Stimulated activated CD8-positive, alpha-beta memory T cell treated with anti-CD3 and anti-CD28 coated beads, Interleukin-7, amount 100 ng/mL, for 1 hour (primary cell): Measurements from ENCODE around the gene CTDP1.

ENCODE experiments used
- DNase-seq, 2 donors: peaks; one replicate each; pipeline ENCODE4 v3.0.0-alpha.2; 2020; ENCODE audit warnings: low read depth in 2 of 2

The CTDP1 gene

DNA sequence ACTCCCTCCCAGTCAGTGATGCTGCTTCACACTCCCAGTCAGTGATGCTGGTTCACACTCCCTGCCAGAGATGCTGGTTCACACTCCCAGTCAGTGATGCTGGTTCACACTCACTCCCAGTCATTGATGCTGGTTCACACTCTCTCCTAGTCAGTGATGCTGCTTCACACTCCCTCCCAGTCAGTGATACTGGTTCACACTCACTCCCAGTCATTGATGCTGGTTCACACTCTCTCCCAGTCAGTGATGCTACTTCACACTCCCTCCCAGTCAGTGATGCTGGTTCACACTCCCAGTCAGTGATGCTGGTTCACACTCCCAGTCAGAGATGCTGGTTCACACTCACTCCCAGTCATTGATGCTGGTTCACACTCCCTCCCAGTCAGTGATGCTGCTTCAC, 83.8 kb downstream of the CTDP1 start:
- DNase-seq = no peak

DNA sequence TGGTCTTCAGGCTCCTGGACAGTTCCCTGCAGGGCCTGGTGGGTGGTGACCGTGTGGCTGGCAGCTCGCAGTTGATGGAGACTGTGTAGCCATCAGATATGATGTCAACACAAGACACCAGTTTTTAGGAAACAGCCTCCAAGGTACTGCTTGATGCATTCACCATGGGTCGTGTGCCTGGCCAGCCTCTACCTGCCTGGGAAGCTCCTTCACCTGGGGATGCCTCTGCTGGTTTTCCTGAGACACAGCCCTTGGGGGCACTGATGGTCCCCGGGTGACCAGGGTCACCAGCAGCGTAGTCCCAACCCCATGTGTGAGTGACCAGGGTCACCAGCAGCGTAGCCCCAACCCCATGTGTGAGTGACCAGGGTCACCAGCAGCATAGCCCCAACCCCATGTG, 84.5 kb downstream of the CTDP1 start:
- DNase-seq = no peak

DNA sequence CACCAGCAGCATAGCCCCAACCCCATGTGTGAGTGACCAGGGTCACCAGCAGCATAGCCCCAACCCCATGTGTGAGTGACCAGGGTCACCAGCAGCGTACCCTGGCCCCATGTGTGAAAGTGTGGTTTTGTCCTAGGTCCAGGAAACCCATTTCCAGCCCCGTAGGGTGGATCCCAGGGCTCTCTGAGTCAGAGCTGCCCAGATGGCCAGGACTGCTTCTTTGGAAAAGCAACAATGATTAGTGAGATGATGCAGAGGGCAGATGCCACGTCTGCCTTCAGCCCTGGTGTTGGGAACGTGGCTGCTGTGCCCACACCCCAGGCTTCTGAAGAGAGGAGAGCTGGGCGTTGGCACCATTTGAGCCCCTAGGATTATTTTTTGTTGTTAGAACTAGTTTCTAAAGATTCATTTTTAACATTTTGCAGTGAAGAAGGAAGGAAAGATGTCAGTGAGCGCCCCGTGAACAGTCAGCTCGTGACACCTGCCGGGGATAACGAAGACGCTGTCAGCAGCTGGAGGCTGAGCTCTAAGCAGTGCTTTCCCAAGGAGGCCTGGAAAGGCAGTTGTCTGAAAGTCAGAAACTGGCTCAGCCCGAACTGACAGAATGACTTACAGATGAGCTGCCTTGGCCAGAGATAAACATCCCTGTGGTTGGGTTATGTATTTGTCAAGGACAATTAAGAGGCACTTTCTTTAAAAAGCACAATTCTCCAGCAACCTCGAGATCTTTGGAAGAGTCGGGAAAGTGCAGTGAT, 86.1 kb downstream of the CTDP1 start:
- DNase-seq = no peak

DNA sequence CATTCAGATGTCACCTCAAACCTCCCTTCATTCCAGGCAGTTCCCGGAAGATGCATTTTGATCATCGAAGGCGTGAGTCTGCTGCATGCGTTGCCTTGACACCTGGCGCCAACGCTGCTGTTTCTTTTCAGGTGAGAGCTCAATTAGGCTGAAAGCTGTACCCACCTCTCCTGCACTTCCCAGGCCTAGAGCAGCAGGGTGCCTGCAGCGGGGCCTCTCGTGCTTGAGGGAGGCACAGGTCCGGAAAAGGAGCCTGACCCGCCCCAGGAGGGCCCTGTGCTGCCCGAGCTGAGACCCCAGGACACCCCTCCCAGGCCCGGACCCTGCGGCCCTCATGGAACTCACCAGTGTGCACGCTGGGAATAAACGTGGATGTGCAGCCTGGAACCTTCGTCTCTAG, 86.7 kb downstream of the CTDP1 start:
- no peak for DNase-seq

DNA sequence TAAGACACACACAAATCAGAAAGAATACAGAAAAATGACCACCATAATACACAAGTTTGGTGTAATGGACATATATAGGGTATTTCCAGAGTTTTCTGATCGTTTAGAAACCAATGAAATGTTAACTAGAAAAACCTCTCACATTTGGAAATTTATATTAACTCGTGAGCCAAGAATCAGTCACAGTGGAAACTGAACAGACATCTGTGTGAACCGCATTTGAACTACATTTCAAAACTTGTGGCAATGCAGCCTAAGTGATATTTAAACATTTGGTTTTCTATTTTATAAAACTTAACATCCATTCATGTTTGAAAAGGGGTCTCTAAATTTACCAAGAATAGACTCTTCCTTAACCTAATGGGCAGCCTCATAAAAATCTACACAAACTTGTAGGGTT, 89.1 kb downstream of the CTDP1 start:
- DNase-seq = no peak

DNA sequence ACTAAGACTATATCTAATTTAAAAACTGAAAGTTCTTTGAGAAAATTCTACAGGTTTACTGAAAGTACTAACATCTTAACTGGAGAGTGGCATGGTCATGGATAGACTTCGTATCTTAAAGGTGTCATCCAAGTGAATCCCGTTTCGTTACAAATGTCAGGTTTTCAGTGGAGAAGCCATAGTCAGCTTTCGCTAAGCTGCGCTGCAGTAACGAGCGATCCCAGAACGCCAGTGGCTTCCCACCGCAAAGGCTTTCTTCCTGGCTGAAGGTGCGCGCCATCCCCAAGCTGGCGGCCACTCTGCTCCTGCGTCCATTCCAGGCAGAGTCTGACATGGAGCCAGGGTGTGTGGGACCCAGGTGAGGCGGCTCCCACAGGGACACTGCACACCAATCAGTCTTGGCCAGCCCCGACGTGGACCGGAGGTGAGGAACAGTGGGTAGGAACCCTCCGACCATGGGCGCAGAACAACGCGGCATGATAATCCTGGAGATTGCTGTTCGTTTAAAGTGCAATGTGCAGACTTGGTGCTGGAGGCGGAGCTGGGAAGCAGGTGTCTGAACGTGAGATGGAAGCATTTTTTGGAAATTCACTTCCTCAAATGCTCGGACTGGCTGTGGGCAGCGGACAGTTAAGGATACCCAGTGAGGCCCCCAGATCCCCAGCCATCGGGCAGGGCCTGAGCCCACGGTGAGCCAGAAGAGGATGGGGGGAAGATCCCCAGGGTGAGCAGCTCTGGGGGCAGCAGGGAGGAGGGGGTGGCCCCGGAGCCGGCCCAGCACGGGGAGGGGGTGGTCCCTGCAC, 90.3 kb downstream of the CTDP1 start:
- no peak for DNase-seq

DNA sequence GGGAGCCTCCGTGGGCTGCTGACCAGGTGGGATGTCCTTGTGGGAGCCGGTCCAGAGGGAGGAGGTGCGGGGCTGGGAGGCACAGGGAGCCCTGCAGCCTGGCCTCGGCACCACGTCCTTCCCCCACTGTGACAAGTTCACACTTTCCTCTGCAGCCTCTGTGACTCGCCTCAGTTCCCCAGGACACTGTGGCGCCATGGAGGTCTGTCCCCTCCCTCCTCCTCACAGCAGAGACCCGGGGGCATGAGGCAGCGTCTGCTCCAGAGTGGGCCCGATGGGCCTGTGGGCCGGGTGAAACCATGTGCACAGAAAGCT, 90.9 kb downstream of the CTDP1 start:
- DNase-seq = no peak

DNA sequence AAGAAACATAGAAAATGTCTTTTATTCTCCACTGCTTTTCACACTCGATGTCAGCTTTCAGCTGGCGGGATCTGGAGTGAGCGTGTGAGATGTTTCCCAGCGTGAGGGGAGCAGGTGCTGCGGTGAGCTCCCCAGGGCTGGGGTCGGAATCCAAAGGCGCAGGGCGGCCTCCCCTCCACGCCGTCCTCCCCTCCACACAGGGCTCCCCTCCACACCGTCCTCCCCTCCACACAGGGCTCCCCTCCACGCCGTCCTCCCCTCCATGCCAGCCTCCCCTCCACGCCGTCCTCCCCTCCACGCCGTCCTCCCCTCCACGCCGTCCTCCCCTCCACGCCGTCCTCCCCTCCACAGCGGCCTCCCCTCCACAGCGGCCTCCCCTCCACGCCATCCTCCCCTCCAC, 91.2 kb downstream of the CTDP1 start:
- DNase-seq = no peak

DNA sequence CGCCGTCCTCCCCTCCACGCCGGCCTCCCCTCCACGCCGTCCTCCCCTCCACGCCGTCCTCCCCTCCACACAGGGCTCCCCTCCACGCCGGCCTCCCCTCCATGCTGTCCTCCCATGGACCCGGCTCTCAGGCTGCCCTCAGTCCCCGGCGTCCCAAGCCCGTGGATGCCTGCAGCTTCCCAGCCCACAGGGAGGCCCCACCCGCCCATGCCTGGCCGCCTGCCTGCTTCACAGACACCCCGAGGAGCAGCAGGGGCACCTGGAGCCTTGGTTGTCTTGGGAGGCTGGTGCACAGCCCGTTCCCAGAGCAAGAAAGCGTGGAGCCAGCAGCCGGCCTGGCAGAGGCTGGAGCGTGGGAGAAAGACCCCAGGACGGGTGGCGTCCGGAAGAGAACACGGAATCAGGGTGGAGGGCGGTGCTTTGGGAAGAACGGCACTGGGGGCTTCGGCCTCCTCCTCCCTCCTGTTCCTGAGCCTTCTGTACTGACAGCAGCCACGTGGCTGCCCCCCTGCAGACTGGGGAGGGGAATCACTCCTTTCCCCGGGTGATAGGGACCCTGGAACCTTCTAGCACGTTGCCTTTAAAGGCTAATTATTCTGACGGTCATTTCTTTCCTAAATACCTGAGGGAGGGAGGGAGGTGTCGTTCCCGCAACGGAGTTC, 92.0 kb downstream of the CTDP1 start:
- no peak for DNase-seq

DNA sequence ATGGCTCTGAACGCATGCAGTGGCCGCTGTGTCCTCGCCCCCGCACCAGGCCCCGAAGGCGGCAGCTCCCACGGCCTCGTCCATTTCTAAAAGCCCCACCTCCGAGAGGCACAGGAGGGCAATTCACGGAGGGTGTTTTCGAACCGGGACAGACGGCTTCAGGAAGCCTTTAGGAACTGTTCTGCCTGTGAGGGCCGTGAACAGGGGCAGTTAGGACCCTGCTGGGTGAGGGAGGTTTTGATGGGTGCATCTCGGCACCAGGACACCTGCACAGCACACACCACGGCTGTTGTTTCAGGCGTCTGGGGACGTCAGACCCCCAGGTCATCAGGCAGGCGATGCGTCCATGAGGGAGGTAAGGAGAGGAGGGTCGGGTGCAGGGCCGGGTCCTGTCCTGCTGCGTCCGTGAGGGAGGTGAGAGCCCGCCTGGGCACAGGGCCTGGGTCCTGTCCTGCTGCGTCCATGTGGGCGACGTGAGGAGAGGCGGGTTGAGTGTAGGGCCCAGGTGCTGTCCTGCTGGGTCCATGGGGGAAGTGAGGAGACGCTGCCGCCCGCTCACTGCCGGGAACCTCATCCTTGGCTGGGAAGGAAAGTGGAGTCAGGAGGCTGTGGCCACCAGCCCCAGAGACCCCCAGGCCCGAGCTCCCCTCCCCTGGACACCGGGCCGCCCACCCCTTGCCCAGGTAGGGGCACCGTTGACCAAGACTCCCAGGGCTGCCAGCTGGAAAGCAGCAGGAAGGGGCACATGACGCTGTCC, 92.7 kb downstream of the CTDP1 start:
- DNase-seq = no peak

DNA sequence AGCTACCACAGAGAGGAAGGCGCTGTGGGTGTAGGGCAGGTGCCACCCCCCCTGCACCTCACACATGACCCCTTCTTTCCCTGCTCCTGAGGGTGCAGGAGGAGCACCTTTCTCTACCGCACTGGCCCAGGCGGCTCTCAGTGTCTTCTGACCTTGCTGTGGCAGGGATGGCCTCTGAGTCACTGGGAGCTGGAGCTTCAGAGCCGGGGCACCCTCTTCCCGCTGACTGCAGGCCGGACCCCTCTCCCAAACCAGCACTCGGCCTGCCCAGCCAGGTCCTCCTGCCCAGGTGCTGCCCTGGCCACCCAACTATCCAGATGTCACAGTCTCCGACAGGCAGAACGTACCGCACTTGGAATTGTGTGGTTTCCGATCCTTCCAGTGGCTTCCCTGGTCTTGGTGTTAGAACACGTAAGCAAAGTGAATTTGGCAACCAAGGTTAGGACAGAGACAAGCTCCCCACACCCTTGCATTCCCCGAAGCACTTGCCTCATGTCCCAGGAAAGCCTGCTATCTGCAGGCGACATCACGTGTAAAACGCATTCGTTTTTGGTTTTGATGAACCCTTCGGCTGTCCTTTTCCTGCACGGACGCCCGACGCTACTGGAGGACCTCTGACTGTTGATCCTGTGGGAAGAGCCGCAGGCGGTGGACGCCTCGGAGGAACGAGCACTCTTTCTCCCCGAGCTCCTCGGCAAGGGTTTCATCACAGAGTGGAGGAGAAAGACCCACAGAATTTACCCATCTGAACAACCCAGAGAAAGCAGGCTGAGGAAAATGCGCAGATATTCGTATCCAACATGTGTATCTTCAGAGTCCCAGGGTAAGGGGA, 93.5 kb downstream of the CTDP1 start:
- no peak for DNase-seq

DNA sequence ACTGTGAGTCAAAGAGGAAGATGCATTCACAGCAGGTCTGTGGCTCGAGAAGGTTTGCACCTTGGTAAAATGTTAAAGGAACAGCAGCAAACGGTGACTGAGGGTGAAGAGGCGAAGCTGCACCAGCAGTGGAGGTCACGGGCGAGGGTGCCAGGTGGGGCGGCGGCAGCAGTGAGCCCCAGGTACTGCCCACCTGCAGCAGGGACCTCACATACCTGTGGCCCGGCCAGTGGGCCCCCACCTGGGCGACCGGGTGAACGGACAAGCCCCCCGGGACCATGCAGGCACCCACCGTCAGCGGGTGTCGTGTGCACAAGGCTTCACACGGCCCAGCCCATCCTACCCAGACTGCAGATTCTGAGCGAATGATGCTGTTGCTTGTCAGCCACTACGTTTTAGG, 94.5 kb downstream of the CTDP1 start:
- DNase-seq = no peak

DNA sequence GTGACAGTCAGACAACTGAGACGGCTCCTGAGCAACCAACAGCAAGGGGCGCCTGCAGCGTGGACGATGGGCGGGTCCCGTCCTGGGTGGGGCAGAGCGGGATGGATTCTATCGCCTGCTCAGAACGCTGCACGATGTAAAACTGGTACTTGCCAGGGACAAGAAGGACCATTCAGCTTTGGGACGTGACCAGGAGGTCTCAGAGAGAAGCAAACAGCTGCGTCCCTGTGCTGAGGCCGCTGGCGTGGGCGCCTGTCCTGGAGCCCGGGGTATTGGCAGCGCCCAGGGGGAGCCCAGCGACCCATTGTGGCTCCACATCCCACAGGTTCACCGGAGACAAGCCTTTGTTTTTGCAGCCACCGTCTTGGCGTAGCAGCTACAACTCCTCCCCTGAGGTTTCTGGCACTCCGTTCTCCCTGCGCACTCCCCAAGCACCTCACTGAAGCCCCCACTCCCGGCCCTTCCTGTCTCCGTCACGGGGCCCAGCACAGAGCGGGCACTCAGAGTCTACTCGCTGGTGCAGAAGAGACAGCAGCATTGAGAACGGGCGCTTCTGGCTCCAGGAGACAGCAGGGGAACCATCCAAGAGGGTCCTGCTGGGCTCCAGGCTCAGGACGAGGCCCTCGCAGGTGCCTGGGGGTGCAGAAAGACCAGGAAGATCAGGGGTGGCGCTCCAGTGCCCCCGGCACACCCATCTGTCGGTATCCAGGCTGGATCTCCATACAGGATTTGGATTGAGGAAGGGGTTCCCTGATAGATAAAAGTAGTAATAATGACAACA, 96.0 kb downstream of the CTDP1 start:
- DNase-seq = no peak

DNA sequence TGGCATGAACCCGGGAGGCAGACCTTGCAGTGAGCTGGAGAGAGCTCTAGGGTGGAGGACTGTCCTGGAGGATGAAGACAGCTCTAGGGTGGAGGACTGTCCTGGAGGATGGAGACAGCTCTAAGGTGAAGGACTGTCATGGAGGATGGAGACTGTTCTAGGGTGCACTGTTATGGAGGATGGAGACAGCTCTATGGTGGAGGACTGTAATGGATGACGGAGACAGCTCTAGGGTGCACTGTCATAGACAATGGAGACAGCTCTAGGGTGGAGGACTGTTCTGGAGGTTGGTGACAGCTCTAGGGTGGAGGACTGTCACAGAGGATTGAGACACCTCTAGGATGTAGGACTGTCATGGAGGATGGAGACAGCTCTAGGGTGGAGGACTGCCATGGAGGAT, 97.1 kb downstream of the CTDP1 start:
- DNase-seq = no peak

DNA sequence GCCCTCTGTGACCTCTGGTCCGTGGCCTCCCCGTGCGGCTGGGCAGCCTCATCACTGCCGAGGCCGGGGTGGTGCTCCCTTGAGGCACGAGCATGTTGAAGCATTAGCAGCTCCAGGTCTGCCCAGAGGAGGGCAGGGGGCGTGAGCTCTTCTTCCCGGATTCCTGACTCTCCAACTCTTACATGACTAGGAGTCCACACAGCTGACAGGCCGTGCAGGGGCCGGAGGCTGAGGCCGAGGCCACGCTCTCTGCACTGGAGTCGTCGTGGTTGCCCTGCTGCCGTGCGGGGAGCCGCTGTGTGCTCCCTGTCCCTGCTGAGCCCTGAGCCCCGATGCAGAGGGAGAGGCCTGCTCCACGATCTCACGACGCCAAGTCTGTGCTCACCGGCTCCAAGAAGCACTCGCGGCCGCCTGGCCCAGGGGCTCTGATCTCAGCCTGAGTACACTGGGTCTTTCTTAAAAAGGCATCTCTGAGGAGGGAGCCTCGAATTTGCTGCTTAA, 98.7 kb downstream of the CTDP1 start:
- no peak for DNase-seq

DNA sequence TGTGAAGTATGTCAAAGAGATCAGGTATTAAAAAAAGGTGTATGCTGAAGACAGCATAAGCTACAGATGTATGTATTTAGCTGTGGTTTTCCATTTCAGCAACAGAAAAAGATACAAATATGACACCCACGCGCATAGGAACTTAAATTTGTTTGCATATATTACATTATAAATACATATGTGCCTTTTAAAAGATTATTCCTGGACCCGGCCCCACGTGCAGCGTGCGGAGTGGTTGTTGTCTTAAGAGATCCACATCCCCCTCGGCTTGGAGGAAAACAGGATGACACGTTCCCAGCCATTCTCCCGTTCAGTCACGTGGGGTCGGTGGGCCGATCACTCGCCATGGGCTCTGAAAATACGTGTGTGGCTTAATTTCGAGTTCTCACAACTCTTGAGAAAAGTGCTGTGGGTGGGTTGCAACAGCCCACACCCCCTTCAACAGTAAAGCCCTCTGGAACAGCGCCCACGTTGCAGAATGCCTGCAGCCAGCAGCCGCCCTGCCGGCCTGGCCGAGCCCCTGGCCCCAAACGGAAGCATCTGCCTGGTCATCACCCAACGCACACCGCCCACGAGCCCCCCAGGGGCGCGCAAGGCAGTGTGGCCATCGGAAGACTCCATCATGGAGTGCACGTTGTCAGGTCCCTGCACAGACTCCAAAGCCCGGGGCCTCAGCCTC, 99.6 kb downstream of the CTDP1 start:
- no peak for DNase-seq

DNA sequence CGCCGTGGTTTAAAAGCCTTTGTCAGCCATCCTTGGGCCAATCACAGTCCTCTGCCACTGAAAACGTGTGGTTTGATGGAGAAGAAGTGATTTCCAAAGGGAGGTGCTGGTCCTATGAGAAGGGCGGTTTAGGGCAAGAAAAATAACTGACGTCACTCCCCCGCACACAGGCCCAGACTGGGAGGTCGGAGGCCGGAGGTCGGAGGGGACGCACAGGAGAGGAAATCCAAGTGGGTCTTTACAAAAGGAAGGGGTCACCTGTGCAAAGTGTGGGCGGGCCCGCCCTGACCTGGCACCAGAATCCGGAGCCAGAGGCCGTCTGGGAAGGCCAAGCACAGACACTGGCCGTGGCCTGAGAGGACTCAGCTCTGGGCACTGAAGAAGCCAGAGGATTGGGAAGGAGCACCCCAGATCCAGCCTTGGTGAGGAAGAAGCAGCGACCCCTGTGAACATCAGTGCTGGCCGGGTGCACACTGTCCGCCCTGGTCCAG, 100.1 kb downstream of the CTDP1 start:
- DNase-seq = no peak

DNA sequence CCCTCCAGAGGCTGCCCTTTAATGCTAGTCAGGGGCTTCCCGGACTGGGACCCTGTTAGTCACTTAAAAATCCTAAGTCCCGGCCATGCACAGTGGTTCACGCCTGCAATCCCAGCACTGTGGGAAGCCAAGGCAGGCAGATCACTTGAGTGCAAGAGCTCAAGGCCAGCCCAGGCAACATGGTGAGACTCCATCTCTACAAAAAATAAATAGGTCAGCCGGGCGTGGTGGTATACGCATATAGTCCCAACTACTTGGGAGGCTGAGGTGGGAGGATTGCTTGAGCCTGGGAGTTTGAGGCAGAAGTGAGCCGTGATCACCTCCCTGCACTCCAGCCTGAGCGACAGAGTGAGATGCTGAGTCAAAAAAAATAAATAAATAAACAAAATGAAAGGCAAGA, 100.9 kb downstream of the CTDP1 start:
- no peak for DNase-seq

DNA sequence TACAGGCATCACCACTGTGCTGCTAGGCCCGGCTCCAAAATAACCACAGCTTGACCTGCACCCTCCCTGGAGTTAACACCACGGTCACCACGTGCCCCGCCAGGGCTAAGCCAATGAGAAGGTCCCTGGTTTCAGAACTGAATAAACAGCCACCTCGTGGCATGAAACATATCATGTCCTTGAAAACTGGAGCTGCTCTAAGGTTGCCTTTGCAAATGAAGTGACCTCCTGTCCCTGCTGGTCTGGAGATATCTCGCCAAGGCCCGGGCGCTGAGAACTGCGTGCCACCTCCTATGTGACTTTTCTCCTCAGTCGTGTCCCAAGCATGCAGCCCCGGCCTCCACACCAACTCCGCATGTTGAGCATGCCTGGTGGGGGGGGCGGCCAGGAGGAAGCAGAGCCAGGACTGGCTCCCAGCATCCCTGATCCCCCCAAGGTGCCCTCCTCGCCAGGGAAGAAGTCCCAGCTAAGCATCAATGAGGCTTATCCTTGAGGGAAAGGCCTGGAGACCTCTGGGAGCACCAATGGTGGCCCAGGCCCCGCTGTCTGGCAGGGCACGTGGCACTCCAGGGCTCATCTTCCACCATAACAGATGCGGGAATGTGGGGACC, 101.8 kb downstream of the CTDP1 start:
- no peak for DNase-seq
